ENCODE data around the gene ZNF839. TPM values are rescaled to one million over a fixed set of nuclear protein-coding genes. Genes with fewer than 3 reads are reported as not detected.

The ZNF839 gene
- polyA plus RNA-seq, 1 of the 3 experiments (the other 2 are of a cell fraction): 15.4 TPM

DNA sequence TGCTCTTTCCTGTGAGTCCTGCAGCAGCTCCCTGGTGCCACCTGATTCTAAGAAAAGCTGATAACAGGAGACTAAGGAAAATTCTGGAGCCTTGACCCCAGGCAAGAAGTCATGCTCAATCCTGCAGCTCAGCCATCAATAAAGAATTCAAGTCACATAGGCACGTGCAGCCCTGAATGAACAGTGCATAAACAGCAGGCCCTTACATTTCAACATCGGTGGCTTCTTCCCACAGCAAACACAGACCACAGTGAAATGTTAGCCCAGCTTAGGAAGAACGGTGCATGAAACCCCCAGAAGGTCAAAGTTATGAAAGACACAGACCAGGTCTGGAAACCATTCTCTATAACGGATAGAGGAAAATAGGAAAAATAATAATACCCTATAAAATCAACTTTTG lies 32.7 kb downstream of the ZNF839 start:
- DNase-seq: no peak
- no peaks in the 10 kb centered on the region for H3K4me1 ChIP-seq (ENCODE audit: control insufficient read depth in 1 of 2, insufficient read depth in 2 of 2, low read depth in 1 of 2, low read length in 1 of 2)
- no peaks in the 10 kb centered on the region for H3K9me3 ChIP-seq
- no peak overlapping the region for H3K4me3 ChIP-seq (ENCODE audit: low read depth in 2 of 2, low read length in 1 of 2)
- no peak overlapping the region for H3K27ac ChIP-seq (ENCODE audit: low read depth in 2 of 2, low read length in 1 of 2)
- no peaks in the 10 kb centered on the region for H3K27me3 ChIP-seq (ENCODE audit: insufficient read depth)
- H2AFZ ChIP-seq (ENCODE audit: low read depth): no peak overlapping the region
- H3K79me2 ChIP-seq (ENCODE audit: insufficient read depth): no peaks in the 10 kb centered on the region
- H3K9ac ChIP-seq: no peak overlapping the region
- no peaks in the 10 kb centered on the region for H3F3A ChIP-seq (replicated peaks; ENCODE audit: insufficient read depth)
- WGBS (ENCODE audit: low lambda C conversion rate): 97% methylated on average over 4 of the region's 4 CpGs
- ChIA-PET POLR2A (no interaction called here), CTCF (interaction anchor here (1.3 kb wide), 1 partner anchor 19 kb away, joined by 3 read pairs; no protein-coding TSS in a partner anchor)
- no peaks in the 10 kb centered on the region for H4K20me1 ChIP-seq (ENCODE audit: insufficient read depth)
- no peak overlapping the region for H3K4me2 ChIP-seq
- H3K9me2 ChIP-seq: no peaks in the 10 kb centered on the region
- peaks cover 38 to 39% of the 10 kb centered on the region in 2 experiments for H3K36me3 ChIP-seq (replicated peaks in 1 of 2; ENCODE audit: control insufficient read depth in 1 of 2, insufficient read depth in 2 of 2, low read length in 1 of 2)
- TF ChIP-seq POLR2AphosphoS5 (IDR thresholded peaks at IDR 0.05; ENCODE audit: low read depth, low read length): no peak
- no peak for TF ChIP-seq GATA2 (CRISPR knock-in tag; IDR thresholded peaks at IDR 0.05)
- no peak for TF ChIP-seq TAF1 (IDR thresholded peaks at IDR 0.05; ENCODE audit: borderline replicate concordance, low read depth, low read length)
- no peak for TF ChIP-seq ELF1 (IDR thresholded peaks at IDR 0.05)
- TF ChIP-seq TCF12 (IDR thresholded peaks at IDR 0.05): no peak
- no peak for TF ChIP-seq FOSL2 (IDR thresholded peaks at IDR 0.05; ENCODE audit: borderline replicate concordance, low read depth)
- TF ChIP-seq RCOR1 (IDR thresholded peaks at IDR 0.05; ENCODE audit: low read length): no peak
- TF ChIP-seq, protein P1, sequence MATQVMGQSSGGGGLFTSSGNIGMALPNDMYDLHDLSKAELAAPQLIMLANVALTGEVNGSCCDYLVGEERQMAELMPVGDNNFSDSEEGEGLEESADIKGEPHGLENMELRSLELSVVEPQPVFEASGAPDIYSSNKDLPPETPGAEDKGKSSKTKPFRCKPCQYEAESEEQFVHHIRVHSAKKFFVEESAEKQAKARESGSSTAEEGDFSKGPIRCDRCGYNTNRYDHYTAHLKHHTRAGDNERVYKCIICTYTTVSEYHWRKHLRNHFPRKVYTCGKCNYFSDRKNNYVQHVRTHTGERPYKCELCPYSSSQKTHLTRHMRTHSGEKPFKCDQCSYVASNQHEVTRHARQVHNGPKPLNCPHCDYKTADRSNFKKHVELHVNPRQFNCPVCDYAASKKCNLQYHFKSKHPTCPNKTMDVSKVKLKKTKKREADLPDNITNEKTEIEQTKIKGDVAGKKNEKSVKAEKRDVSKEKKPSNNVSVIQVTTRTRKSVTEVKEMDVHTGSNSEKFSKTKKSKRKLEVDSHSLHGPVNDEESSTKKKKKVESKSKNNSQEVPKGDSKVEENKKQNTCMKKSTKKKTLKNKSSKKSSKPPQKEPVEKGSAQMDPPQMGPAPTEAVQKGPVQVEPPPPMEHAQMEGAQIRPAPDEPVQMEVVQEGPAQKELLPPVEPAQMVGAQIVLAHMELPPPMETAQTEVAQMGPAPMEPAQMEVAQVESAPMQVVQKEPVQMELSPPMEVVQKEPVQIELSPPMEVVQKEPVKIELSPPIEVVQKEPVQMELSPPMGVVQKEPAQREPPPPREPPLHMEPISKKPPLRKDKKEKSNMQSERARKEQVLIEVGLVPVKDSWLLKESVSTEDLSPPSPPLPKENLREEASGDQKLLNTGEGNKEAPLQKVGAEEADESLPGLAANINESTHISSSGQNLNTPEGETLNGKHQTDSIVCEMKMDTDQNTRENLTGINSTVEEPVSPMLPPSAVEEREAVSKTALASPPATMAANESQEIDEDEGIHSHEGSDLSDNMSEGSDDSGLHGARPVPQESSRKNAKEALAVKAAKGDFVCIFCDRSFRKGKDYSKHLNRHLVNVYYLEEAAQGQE (IDR thresholded peaks at IDR 0.05; ENCODE audit: low read depth, low read length): no peak
- TF ChIP-seq, protein P2, sequence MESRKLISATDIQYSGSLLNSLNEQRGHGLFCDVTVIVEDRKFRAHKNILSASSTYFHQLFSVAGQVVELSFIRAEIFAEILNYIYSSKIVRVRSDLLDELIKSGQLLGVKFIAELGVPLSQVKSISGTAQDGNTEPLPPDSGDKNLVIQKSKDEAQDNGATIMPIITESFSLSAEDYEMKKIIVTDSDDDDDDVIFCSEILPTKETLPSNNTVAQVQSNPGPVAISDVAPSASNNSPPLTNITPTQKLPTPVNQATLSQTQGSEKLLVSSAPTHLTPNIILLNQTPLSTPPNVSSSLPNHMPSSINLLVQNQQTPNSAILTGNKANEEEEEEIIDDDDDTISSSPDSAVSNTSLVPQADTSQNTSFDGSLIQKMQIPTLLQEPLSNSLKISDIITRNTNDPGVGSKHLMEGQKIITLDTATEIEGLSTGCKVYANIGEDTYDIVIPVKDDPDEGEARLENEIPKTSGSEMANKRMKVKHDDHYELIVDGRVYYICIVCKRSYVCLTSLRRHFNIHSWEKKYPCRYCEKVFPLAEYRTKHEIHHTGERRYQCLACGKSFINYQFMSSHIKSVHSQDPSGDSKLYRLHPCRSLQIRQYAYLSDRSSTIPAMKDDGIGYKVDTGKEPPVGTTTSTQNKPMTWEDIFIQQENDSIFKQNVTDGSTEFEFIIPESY (IDR thresholded peaks at IDR 0.05; ENCODE audit: borderline replicate concordance, low read depth): no peak
- TF ChIP-seq, protein P3, sequence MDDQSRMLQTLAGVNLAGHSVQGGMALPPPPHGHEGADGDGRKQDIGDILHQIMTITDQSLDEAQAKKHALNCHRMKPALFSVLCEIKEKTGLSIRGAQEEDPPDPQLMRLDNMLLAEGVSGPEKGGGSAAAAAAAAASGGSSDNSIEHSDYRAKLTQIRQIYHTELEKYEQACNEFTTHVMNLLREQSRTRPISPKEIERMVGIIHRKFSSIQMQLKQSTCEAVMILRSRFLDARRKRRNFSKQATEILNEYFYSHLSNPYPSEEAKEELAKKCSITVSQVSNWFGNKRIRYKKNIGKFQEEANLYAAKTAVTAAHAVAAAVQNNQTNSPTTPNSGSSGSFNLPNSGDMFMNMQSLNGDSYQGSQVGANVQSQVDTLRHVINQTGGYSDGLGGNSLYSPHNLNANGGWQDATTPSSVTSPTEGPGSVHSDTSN (IDR thresholded peaks at IDR 0.05): no peak
- TF ChIP-seq, protein P4, sequence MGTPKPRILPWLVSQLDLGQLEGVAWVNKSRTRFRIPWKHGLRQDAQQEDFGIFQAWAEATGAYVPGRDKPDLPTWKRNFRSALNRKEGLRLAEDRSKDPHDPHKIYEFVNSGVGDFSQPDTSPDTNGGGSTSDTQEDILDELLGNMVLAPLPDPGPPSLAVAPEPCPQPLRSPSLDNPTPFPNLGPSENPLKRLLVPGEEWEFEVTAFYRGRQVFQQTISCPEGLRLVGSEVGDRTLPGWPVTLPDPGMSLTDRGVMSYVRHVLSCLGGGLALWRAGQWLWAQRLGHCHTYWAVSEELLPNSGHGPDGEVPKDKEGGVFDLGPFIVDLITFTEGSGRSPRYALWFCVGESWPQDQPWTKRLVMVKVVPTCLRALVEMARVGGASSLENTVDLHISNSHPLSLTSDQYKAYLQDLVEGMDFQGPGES (IDR thresholded peaks at IDR 0.05; ENCODE audit: low read depth, low read length): no peak
- no peak for TF ChIP-seq FOXJ3 (CRISPR knock-in tag; IDR thresholded peaks at IDR 0.05)
